ENCODE results near the gene CIT.

Gene CIT

DNA sequence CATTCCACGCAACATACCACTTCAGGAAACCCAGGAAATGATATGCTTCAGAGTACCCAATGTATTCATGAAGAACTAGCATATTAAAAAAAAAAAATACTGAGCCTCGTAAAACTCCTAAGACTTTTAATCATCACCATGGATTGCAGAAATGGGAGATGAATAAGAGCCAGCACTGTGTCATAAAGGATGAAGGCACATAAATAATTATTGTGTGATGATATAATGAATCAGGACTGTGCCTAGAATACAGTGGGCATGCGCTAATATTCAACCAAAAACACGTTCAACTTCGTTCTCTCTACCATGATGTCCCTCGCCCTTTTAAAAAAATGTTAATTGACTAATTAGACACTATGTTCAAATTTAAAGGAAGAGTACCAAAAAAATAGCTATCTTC lies 68.7 kb downstream of the CIT start:
- no peak for DNase-seq (ENCODE audit: extremely low read depth in 1 of 2, low read depth in 1 of 2)

DNA sequence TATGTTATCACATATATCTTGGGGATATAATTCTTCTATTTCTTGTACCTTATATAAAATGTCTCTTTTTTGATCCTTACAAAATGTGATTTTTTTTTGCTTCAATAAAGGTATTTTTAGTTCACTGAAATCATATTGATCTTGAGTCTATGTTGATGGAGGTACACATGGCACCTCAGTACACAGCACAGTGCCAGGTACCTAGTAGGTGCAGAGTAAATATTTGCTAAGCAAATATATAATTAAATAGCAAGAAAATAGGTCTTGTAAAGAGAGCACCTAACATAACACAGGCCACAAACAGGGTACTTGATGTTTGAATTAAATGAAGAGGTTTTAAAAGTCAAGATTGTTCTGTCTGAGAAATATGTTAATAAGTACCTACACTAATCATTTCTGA lies 69.7 kb downstream of the CIT start:
- no peak for DNase-seq (ENCODE audit: extremely low read depth in 1 of 2, low read depth in 1 of 2)

DNA sequence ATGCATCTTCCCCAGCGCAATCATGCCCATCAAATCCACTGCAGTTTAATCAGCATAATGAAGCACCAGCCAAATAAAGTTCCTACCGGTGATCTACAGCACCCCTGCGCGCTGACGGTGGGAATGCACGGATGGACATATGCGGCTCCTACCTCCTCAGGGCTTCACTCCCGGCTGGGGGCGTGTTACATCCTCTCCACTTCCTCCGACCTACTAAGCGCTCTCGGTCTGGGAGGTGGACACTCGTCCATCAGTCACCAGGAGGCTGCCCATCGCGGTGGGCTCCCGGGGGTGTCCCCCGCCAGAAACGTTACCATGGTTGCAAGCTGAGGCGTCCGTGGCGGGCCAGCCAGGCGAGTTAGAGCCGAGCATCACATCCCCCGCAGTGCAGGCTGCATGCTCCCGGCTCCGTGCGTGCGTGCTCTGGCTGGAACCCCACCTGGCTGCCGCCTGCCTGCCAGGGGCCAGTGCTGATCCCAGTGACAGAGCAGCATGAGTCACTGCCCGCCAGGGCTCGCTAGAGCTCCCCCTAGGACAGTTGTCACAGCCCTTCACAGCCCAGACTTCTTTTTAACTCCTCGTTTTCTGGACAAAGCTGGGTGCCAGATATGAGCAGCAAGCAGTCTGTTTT lies 73.0 kb downstream of the CIT start:
- no peak for DNase-seq (ENCODE audit: extremely low read depth in 1 of 2, low read depth in 1 of 2)

- no peak for DNase-seq (ENCODE audit: extremely low read depth in 1 of 2, low read depth in 1 of 2)
These were observed 73.7 kb downstream of the CIT start for GRCh38 chr12:119803381-119803791.

- no peak for DNase-seq (ENCODE audit: extremely low read depth in 1 of 2, low read depth in 1 of 2)
These were observed 74.6 kb downstream of the CIT start for GRCh38 chr12:119802472-119802871.

DNA sequence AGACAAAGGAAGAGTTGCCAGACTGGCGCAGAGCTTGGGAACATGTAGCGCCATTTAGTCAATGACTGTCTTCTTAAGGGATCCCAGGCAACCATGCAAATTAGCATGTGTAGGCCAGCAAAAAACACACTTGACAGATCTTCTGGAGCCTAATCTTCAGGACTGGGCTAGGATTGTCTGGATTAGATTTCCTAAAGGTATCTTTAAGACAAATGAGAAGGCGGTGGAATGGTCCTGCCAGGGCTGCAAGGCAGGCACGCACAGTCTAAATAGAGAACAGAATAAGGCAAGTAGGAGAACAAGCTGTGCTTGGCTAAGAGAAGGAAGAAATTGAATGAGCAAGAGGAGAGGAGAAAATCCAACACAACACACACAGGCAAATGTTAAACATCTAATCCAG lies 80.0 kb downstream of the CIT start:
- no peak for DNase-seq (ENCODE audit: extremely low read depth in 1 of 2, low read depth in 1 of 2)

- DNase-seq (ENCODE audit: extremely low read depth in 1 of 2, low read depth in 1 of 2), result no peak
These were observed 80.8 kb downstream of the CIT start for GRCh38 chr12:119796292-119796691.

GRCh38 chr12:119791453-119791852 lies 85.7 kb downstream of the CIT start:
- no peak for DNase-seq (ENCODE audit: extremely low read depth in 1 of 2, low read depth in 1 of 2)

- DNase-seq (ENCODE audit: extremely low read depth in 1 of 2, low read depth in 1 of 2), result no peak
These were observed 88.3 kb downstream of the CIT start for GRCh38 chr12:119788786-119789185.

DNA sequence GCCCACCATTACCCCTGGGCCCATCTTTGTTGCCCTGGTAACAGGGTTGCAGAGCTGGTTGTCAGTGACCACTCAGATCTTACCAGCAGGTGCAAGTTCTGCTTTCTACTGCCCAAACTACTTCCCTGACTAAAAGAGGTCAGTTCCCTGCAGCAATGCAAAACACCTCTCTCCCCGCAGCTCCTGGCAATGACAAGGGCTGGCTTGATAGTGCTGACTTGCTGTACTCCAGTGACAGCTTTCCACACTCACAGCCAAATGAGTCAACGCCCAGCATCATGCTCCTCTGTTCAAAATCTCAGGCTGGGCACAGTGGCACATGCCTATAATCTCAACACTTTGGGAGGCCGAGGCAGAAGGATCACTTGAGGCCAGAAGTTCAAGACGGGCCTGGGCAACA lies 90.6 kb downstream of the CIT start:
- DNase-seq (ENCODE audit: extremely low read depth in 1 of 2, low read depth in 1 of 2), result no peak

GRCh38 chr12:119784673-119785072 lies 92.4 kb downstream of the CIT start:
- DNase-seq (ENCODE audit: extremely low read depth in 1 of 2, low read depth in 1 of 2), result no peak

DNA sequence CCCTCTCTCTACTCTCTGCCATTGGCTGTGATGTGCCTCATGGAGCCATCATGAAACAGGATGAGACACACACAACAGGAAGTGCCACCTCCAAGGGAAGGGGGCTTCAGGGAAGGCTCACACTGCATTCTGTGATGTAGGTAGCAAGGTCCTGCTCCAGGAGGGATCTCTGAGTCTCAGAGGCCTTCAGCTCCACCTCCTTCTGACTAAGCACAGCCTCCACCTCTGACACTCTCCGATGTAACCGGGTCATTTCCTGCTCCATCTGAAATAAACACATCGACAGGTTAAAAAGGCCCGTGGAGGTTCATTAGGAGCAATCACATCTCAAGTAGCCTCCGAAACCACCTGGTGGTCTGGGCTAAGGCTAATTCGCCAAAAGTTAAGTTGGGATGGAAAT lies 93.3 kb downstream of the CIT start:
- DNase-seq (ENCODE audit: extremely low read depth in 1 of 2, low read depth in 1 of 2), result no peak

GRCh38 chr12:119781804-119782203 lies 95.3 kb downstream of the CIT start:
- DNase-seq (ENCODE audit: extremely low read depth in 1 of 2, low read depth in 1 of 2), result no peak

- DNase-seq (ENCODE audit: extremely low read depth in 1 of 2, low read depth in 1 of 2), result no peak
These were observed 96.2 kb downstream of the CIT start for GRCh38 chr12:119780786-119781434.

GRCh38 chr12:119775246-119775895 lies 101.7 kb downstream of the CIT start:
- no peak for DNase-seq (ENCODE audit: extremely low read depth in 1 of 2, low read depth in 1 of 2)

GRCh38 chr12:119772431-119772830 lies 104.7 kb downstream of the CIT start:
- no peak for DNase-seq (ENCODE audit: extremely low read depth in 1 of 2, low read depth in 1 of 2)

DNA sequence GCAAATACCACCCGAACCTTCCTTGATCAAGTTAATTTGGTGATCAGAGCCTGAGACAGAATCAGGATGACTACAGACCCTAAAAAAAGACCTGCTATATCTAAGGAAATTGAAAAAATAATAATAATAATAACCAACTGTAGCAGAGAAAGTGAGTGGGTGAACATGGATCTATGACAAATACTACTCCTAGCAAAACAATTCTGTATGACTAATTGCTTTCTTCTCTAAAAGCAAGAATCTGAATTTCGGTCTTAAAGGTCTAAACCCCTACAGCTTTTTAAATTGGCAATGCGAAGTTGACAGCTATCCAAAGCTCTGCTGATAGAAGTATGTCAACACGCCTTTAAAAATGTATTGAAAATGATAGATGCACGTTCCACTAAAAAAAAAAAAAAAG lies 107.0 kb downstream of the CIT start:
- DNase-seq (ENCODE audit: extremely low read depth in 1 of 2, low read depth in 1 of 2), result no peak

GRCh38 chr12:119762619-119763018 lies 114.5 kb downstream of the CIT start:
- no peak for DNase-seq (ENCODE audit: extremely low read depth in 1 of 2, low read depth in 1 of 2)

DNA sequence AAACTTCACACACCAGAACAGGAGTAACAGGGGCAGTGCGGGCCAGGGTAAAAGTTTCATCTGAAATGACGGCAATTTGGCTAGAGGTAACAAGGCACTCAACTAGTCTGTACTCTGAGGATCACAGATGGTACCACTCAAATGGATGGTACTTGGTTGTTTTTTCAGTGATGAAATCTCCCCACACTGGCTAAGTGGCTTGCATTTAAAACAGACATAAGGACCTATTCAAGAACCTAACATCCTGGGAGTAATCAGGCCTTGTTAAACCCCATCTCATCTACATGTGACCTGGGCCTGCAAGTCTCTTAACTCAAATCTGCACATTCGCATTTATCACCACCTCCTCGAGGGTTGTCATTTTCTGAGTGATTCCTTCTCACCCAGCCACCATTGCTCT lies 118.4 kb downstream of the CIT start:
- no peak for DNase-seq (ENCODE audit: extremely low read depth in 1 of 2, low read depth in 1 of 2)

DNA sequence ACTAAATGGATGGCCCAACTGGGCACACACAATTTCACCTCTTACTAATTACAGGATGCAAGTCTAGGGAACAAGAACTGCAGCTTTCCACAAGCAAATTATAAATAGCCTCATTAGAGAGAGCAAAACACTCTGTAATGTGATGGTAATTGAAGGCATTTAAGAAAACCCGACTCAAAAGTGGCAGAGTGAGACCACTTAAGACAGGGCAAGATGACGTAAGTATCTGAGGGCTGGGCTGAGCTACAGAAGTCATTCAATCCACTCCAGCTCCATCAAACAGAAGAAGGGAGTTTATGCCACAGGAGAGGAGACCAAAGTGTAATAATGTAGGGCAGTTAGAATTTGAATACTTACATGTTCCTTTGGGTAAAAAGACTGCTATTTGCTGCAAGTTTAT lies 118.9 kb downstream of the CIT start:
- DNase-seq (ENCODE audit: extremely low read depth in 1 of 2, low read depth in 1 of 2), result no peak

GRCh38 chr12:119751961-119752360 lies 125.2 kb downstream of the CIT start:
- no peak for DNase-seq (ENCODE audit: extremely low read depth in 1 of 2, low read depth in 1 of 2)

DNA sequence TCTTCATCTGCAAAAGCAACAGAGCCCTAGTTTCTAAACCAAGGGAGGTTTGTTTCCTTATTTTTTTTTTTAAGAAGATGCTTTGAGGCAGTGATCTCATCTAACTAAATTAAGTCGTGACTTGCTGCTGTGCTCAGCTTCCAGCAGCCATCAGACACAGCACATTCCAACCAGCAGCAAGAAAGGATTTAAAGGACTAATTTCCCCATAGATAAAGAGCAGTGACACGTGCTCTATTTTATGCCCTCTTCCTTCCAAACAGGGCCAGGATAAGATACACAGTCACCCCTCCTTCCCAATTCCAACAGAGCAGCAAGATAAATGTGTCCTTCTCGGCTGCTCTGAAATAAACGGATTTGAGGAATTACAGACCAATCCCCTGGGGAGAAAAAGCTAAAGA lies 127.5 kb downstream of the CIT start:
- no peak for DNase-seq (ENCODE audit: extremely low read depth in 1 of 2, low read depth in 1 of 2)
